HG03135 (cell line): ENCODE measurements around the gene ASCC3.
A peak's percentile ranks its signal among the peaks of the same experiment; 100 is the strongest.
"Not testable (repeated sequence)": the region's sequence is repeated elsewhere in the genome, so short reads cannot be mapped to it uniquely, and the experiment has no call there.

Source experiments
- ATAC-seq: cut with Tn5 transposase; IDR thresholded peaks from one replicate; pipeline ENCODE4 v1.9.1; 2021; ENCODE audit warnings: mild to moderate bottlenecking, moderate library complexity; ENCODE audit not compliant: unreplicated experiment

ASCC3 gene

DNA sequence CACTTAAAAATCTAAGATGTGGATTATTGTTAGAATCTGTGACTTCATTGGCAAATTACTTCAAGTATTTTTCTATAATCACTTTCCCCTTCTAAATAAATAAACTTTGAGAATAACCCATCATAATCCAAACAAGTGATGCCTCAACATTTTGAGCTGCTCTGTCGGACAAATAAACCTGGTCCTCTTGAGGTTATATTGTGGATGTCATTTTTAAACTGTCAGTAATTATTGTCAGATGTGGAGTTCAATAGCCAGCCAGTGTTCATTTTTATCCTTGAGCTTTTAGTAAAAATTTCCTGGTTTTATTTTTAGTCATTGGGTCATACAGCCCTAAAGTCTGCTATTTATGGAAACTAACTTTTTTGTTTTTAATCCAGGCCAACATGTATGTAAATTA, 9.5 kb upstream of the ASCC3 start:
- not testable (repeated sequence) for ATAC-seq

DNA sequence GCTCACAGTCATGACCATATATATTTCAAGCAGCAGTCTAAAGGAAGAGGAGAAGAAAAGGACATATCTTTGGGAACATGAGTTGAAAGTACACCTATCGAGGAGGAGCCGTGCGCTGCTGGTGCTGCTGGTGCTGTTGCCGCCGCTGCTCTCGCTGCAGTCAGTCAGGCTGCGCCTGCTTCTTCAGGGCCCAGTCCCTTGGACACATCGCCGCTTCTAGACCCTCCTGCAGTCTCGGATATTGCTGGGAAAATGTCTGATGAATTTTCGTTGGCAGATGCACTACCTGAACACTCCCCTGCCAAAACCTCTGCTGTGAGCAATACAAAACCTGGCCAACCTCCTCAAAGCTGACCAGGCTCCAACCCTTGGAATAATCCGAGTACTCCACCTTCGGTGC, 8.2 kb upstream of the ASCC3 start:
- no peak for ATAC-seq

DNA sequence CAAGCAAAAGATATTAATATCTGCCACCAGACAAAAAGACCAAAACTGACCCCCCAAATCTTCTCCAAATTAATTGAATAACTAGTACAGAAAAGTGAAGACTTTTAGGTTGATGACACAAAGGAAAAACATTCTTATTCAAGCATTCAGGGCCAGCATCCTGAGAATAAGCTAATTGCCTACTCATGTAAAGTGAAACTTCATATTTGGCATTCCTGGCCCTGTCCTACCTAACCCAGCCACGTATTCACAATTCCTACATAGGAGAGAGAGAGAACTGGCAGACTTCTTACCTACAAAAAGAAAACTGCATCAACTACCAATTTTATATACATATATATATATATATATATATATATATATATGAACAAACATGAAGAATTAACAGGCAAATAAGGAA, 4.9 kb upstream of the ASCC3 start:
- ATAC-seq, result no peak

DNA sequence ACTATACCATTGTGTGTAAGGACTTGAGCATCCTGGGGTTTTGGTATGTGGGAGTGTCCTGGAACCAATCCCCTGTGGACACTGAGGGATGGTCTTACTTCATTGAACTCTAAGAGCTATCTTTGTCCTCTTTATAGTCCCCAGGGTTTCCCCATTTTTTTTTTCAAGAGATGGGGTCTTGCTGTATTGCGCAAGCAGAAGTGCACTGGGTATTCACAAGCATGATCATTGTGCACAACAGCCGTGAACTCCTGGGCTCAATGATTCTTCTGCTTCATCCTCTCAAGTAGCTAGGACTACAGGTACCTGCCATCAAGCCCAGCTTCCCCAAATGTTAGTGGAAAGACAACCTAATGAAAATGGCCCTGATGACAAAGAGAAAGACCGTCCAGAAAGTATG, 2.2 kb upstream of the ASCC3 start:
- no peak for ATAC-seq

DNA sequence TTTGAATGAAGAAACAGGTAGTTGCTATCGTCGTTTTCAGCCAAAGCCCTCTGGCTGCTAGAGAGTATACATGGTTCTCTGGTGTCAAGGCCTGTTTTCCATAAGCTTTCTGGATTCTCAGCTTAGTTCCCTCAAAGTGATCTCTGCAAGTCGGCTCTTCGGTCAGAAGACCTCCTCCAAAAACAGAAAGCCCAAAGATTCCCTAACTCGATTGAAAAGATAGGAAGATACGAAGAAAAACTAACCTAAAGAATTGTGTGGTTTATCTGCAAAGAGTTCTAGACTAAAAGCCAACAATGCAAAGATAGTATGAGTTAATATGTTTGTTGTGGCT, 545 bp upstream of the ASCC3 start:
- no peak for ATAC-seq

DNA sequence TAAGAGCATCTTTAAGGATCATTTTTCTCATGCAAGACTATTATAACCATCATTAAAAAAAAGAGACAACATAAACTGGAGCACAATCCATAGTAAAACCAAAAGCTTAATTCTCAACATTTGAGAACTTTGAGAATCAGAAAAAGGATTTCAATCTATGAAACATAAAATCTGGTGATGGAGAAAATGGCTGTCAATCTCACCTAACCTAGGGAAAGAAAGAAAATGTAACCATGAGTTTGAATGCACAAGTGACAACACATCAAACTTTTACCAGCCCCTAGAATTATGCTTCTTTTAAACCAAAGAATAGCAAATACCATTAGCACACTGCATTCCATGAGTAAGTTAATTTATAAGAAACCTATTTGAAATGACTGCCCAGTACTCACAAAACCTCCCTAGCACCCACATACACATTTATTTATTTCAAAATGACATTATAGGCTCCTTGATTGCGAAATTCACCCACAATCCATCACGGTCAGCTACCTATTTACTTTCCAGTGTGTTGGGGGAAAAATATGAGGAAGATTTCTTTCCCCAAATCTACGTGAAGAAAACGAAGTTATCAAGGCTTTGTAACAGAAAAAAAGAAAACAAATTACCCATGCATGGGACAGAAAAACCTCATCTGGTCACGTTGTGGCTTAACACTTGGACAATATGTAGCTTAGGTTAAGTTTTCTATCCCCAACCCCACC, 828 bp downstream of the ASCC3 start:
- ATAC-seq, result no peak

DNA sequence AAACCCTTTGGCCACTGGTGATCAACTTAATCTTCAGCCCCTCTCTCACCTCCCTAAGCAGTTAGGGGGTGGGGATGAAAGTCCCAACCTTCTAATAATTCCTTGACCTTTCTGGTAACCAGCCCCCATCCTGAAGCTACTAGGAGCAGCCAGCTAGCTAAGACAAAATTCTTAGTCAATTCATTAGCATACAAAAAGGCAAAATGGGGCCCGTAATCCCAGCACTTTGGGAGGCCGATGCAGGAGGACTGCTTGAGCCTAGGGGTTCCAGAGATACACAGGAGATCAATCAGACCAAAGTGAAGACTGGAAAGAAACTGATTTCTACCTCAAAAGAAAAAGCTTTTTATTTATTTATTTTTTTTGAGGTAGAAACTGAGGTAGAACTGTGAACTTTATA, 1.8 kb downstream of the ASCC3 start:
- ATAC-seq, result no peak

DNA sequence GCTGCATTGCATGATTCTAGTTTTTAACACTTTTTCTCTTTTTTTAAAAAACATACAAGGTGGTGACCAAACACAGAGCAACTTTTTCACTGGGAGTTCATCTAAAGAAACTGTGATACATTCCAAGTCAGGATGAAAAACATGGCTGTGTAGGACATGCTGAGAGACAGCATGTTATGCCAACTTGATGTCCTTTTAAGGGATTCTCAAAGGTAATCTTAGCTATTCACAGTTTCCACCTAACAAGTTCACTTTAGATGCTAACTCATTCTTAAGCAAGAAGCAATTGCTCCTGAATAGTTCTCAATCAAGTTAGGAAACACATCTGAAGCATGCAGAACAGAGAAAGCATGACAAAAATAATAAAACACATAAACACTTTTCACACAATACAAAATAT, 3.3 kb downstream of the ASCC3 start:
- ATAC-seq, result no peak

DNA sequence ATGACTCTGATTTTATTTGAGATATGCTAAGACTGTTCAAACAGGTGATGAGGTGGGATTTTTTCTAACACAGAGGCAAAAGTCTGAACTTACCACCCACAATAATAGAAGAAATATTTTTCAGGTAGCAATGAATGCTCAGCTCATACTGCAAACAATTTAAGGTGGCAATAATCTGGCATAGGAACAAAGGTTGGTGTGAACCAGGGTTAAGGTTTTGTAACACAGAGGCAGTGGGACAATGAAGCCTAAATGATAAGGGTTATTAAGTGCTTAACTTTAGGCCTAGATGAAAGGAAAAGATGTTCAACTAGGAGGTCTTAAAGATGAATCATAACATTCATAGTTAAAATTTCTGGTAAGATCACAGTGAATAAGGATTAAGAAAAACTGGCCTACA, 4.9 kb downstream of the ASCC3 start:
- ATAC-seq, result no peak

DNA sequence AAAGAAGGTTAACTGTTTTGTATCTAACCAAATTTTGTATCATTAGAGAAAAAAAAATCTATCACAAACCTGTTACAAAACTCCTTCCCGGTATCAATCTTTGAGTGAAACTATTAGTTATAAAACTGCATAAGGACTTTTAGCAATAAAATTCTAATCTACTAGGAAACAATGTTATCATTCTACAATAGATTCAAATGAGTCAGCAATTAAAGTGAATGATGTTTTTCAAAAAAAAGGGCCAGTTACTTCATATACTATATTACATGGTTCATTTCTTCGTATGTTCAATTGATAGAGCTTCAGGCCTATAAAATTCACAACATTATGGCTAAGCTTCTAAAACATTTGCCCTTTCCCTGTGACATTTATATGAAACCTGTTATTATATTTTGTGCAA, 15.6 kb downstream of the ASCC3 start:
- no peak for ATAC-seq

DNA sequence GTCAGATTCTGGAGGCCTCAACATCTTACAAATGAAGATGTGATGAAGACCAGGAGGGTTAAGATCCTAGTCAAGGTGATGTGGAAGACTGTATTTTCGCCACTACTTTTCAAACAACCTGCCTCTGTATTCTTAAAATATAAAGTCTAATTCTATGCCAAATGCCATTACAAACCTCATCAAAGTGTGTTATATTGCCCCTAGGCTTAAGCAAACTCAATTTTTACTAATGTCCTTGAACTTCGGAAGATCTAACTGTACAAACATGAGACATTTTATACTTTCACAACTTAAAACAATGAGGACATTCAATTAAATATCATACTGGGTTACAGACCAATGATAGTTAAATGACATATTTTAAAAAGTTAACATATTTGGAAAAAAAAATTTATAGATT, 19.1 kb downstream of the ASCC3 start:
- no peak for ATAC-seq

DNA sequence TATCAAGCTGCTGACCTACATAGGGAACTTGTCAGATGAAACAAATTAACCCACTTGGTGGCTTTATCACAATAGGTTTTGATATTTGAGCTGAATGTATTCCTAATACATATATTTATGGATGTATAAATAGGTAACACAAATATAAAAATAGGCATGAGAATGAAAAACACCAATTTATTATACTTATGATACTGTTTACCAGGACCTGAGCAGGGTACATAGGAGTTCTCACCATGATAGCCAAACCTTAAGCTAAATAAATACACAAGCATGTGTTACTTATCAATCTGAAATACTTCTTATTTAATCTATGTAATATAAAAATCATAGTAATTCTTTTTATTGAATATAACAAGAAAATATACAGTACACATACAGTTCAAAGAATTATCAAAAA, 25.0 kb downstream of the ASCC3 start:
- ATAC-seq, result no peak

DNA sequence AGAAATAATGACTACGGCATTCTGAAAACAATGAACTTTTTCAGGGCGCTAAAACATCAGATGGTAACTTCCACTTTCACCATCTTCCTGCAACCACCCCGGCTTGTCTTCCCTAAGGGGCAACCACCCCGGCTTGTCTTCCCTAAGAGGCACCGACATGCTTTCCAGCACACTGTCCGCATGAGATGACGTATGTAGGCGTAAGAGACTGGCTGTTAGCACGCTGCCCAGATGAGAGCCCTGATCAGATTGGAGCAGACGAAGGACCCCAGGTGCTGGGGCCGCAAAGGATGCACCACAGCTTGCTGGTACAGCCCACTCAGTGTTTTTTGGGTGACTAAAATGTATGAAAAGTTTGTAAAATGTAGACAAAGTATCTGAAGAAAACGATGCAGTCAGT, 29.3 kb downstream of the ASCC3 start:
- ATAC-seq, result no peak

DNA sequence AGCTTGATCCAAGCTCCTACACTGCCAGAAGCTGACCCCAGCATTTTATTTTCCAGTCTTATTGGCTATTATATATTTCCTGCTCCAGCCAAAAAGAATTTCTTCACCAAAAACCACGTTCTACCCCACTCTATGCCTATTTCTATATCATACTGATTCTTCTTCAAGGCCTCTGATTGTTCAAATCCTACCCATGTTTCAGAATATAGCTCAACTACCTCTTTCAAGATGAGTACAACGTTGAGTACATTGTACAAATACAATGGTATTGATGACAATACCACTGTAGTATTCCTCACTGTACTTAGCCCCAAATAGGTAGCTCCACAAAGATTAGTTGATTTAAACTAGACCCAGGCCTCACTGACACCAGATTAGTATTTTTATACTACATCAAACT, 31.0 kb downstream of the ASCC3 start:
- ATAC-seq, result no peak

DNA sequence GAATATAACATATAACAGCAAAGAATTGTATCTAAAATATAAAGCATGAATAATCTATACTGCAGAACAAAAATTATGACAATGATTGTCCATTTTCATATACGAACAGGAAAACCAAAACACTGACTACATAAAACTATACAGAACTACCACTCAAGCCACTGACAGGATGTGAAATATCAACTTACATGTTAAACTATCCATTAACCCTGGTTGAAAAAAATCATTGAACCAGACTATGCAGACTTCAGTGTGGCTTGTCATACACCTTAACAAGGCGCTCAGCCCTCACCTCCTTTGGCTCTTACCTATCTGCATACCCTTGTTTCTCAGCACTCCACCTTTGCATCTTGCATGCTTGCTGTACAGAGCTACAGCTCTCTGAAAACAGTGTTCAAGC, 34.9 kb downstream of the ASCC3 start:
- ATAC-seq, result peak; percentile 87

DNA sequence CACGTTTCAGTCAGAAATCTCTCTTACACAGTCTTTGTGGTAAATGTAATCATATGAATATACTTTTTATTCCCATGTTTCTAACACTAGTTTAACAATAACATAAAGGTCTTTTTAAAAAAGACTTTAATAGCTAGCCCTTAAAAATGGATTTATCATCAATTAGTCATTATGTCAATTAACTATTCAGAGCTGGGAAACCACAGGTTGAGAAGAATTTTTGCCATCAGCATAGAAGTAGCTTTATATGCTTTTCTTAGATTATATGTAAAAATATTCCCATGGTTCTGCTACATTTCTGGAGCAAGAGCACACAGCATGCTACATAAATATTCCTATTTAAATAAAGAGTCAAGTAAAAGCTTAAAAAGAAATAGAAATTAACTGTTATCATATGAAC, 35.5 kb downstream of the ASCC3 start:
- no peak for ATAC-seq

DNA sequence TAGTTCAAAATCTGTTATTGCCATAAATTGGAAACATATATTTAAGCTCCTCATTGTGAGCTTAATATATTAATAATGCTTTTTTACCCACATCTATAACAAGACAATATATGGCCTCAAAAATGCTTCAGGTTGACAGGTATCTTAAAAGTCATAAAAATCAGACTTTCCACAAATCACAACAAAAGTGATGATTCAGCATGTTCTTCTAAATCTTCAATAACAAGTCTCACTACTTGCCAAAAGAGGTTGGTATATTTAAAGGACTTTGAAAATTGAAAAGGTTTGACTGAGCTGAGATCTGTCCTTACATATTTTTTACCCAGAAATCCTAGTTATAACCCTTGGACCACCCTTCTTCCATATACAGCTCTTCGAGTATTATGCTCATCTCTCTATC, 41.7 kb downstream of the ASCC3 start:
- ATAC-seq, result no peak

DNA sequence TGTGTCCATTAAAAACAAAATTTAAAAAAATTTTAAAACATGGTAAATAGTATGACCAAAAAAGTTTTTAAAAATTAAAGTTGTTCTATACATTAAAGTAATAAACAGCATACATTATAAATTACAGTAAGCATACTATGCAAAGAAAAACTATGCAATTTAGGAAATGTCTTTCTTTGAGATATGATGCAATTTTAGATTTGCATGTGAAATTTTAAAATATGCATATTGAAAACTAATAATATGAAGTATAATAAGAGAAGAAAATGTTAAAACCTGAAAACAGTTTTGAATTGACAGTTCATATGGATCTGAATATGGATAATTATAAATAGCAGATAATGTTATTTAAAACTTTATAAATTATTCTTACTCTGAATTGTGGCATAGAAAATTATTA, 43.1 kb downstream of the ASCC3 start:
- ATAC-seq, result no peak

DNA sequence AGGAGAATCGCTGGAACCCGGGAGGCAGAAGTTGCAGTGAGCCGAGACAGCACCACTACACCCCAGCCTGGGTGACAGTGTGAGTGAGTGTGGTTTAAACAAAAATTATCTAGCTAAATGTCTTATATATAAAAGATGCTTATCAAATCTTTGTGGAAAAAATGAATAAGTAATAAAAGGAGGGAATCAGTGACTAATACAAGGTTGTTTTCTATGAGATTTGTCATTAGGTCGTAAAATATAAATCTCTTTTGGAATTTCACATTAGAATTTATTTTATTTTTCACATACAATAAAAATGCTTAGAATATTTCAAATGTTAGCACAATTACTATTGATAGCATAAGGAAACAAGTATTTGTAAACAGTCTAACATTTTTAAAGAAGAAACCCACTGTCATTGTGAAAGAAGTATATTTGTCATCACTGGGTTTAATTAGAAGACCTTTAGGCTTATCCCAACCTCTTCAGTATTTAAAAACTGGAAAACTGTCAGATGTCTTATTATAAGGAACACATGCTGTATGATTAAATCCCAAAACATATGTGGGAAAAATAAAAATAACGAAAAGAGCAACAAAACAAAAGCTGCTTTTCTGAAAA, 47.1 kb downstream of the ASCC3 start:
- no peak for ATAC-seq

DNA sequence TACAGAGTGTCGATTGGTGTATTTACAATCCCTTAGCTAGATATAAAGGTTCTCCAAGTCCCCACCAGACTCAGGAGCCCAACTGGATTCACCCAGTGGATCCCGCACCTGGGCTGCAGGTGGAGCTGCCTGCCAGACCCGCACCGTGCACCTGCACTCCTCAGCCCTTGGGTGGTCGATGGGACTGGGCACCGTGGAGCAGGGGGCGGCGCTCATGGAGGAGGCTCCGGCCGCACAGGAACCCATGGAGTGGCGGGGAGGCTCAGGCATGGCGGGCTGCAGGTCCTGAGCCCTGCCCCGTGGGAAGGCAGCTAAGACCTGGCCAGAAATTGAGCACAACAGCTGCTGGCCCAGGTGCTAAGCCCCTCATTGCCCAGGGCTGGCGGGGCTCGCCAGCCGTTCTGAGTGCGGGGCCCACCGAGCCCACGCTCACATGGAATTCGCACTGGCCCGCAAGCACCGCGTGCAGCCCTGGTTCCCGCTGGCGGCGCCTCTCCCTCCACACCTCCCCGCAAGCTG, 52.0 kb downstream of the ASCC3 start:
- ATAC-seq, result not testable (repeated sequence)

DNA sequence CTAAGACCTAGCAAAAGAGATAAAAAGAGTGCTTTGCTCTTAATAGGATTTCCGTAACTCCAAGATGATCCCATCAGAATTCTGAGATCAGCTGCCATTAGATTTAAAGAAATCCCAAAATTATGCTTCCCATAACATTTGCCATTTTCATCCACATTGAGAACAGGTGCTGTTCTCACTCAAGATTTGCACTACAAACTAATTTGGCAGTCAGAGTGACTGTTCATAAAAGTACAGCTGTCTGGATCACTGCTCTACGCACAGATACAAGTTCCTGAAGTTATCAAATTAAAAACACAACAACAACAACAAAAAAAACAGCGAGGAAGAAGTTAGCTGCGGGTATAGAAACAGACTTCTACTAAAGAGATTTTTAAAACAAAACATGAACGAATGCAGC, 58.1 kb downstream of the ASCC3 start:
- ATAC-seq, result no peak

DNA sequence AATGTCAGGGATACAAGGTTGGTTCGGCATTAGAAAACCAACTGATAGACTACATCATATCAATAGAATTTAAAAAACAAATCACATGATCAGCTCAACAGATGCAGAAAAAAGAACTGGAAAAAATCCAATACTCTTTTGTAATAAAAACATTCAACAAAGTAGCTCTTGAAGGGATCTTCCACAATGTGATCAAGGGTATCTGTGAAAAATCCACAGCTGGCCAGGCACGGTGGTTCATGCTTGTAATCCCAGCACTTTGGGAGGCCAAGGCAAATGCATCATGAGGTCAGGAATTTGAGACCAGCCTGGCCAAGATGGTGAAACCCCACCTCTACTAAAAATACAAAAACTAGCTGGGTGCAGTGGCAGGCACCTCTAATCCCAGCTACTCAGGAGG, 63.1 kb downstream of the ASCC3 start:
- no peak for ATAC-seq

DNA sequence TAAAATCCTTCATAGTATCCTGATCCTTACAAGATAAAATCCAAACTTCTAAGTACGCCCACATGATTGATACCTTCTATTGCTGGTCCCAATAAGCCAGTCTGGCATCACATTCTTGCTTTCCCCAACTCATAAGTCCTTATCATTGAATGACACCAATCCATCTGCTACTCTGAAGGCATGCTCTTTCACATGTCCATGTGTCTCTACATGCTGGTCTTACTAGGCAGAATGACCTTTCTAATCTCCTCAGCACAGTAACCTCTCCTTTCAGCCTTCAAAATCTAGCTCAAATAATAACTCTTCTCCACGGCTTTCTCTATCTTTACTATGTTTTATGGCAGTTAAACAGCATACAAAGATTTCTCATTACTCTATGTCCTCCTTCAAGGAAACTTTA, 71.1 kb downstream of the ASCC3 start:
- no peak for ATAC-seq
